GM21526 (cell line): ENCODE measurements around the gene CD1B.
"Not testable (repeated sequence)": the region's sequence is repeated elsewhere in the genome, so short reads cannot be mapped to it uniquely, and the experiment has no call there.

Experiments used
- ATAC-seq: cut with Tn5 transposase; IDR thresholded peaks from one replicate; pipeline ENCODE4 v1.9.1; 2021; ENCODE audit warnings: moderate library complexity; ENCODE audit not compliant: unreplicated experiment, low FRiP score

CD1B gene

GRCh38 chr1:158331481-158332150 lies at the start of gene CD1B:
Gene CD1B (minus strand): TSS chr1:158331531. CDS start chr1:158331423, 108 bp downstream.
- ATAC-seq: no peak

- no peak for ATAC-seq
Observed at GRCh38 chr1:158374860-158375259, 43.5 kb upstream of the CD1B start.

- ATAC-seq: not testable (repeated sequence)
Observed at GRCh38 chr1:158374101-158374500, 42.8 kb upstream of the CD1B start.

- peak; percentile 93 for ATAC-seq
Observed at GRCh38 chr1:158371188-158371953, 40.0 kb upstream of the CD1B start.

DNA sequence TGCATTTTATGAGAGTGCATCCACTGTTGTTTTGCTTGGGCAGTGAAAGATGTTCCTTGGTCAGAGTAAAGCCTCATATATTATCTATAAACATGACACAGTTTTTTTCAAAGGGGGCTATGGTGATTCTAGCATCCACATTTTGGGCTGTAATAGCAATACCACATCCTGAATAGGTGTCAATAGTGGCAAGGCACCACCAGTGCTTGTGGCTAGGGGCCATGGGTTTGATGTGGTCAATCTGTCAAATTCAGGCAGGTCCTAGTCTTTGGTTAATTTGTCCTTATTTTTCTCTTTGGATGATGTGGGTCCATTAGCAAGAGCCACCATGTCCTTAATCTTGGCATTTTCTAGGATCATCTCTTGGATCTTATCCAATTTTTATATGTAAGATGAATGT lies 35.5 kb upstream of the CD1B start:
- no peak for ATAC-seq

DNA sequence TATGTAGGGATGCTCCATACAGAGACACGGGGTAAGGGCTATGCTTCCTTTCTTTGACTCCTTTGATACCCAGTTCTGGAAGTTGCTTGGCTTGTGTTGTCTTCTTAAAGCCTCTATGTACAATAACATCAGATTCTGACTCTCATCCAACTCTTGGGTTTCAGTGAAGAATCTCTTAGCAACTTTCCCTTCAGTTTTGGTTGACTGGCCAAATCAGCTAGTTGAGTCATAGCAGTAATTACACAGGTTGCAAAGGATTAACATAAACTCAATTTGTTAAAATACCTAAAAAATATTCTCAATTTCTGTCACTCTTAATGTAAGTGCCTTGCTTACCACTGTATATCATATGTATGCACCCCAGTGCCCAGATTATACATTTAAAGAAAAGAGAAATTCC lies 31.6 kb upstream of the CD1B start:
- ATAC-seq: no peak

DNA sequence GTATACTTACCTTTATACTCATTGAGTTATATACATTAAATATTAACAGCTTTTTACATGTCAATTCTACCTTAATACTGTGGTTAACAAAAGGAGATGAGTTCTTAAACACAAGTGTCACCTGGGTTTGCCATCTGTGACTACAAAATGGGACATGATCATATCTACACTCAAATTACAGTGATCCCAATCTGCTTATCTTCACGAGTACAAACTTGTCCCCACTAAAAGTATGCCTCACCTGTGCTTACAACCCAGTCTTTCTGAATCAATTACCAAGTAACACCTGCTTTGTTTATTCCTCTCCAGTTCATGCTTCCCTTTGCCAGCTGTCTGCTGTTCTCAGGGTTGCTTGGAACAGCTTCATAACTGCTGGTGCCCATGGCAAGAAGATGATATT lies 31.2 kb upstream of the CD1B start:
- no peak for ATAC-seq

DNA sequence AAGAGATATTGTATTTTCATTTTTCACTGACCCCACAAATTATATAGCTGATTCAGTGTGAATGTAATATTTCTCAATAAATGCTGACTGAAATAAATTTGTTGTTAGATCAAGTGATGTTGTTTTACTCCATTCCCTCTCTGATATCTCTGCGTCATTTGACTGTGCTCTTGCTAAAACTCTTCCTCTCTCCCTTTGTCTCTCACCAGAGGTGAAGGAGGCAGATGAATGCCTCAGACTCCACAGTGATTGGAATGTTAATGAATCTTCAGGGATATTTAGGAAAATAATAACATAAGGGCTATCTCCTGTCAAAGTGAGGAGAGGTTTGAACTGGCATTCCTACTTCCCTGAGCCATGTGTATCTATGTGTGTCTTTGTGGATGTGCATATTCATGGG lies 26.1 kb upstream of the CD1B start:
- no peak for ATAC-seq

DNA sequence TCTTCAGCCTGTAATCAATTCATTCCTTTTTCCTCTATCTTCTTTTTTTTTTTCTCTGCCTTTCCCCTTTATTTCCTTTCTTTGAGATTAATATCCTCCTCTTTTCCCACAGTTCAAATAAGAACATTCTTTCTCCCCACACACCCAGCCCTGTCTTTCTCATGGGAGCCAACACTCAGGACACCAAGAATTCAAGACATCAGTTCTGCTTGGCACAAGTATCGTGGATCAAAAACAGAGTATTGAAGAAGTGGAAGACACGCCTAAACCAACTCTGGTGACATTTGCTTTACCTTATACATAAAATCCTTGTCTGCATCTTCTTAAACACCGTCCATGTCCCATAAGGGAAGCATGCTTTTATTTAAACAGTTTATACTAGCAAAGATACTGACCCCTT lies 25.3 kb upstream of the CD1B start:
- ATAC-seq: no peak

DNA sequence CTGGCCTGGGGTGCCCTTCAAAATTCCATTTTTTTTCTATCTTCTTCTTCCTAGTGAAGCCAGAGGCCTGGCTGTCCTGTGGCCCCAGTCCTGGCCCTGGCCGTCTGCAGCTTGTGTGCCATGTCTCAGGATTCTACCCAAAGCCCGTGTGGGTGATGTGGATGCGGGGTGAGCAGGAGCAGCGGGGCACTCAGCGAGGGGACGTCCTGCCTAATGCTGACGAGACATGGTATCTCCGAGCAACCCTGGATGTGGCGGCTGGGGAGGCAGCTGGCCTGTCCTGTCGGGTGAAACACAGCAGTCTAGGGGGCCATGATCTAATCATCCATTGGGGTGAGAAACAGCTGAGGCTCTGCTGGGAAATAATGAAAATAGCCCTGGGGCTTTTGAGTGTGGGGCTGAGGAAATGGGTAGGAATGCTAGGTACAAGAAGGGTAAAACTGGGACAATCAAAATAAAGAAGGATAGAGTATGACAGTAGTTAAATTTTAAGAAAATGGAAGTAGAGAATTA lies 24.5 kb upstream of the CD1B start:
- ATAC-seq: no peak

GRCh38 chr1:158354255-158354654 lies 22.9 kb upstream of the CD1B start:
- no peak for ATAC-seq

DNA sequence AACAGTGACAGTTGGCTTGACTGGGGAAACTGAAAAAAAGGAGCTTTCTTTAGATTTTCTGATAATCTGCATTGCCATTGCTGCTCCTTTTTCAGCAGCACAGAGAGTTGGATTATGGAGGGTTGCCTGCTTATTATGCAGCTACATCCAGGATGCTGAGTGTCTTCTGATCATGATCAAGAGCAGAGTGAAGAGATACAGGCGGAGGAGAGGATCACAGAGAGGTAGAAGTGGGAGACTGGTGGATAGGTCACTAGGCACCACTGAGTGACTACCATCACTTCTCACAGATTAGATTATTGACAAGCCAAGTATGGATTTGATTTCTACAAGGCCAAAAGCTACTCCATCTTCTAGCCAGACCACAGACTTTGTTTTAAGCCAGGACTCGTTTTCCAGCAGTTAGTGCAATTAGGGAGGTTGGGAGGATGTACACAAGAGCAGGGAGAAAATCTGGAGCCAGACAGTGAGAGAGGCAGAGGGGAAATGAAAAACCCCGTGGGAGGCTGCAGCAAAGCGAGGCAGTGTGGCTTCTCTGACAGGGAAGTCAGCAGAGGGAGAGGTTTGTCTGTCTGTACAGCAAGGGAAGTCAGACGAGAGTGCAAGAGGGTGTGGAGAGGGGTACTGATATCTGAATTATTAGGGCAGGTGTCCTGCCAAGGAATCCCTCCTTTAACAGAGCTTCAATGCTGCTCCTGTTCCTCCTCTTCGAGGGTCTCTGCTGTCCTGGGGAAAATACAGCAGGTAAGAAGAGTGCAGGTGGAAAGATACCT lies 22.2 kb upstream of the CD1B start, which contains the start of gene CD1E:
Gene CD1E, plus strand, starts transcription at position 592 of the 773 bp plus-strand sequence. Its CDS starts 95 bp downstream, at position 687.
- no peak for ATAC-seq

- not testable (repeated sequence) for ATAC-seq
Observed at GRCh38 chr1:158348946-158349345, 17.6 kb upstream of the CD1B start.

DNA sequence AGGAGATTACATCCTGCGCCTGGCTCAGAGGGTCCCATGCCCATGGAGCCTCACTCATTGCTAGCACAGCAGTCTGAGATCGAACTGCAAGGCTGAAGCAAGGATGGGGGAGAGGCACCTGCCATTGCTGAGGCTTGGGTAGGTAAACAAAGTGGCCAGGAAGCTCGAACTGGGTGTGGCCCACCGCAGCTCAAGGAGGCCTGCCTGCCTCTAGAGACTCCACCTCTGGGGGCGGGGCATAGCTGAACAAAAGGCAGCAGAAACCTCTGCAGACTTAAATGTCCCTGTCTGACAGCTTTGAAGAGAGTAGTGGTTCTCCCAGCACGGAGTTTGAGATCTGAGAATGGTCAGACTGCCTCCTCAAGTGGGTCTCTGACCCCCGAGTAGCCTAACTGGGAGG lies 5.1 kb upstream of the CD1B start:
- ATAC-seq: not testable (repeated sequence)

GRCh38 chr1:158335213-158335532 lies 3.8 kb upstream of the CD1B start:
- no peak for ATAC-seq

DNA sequence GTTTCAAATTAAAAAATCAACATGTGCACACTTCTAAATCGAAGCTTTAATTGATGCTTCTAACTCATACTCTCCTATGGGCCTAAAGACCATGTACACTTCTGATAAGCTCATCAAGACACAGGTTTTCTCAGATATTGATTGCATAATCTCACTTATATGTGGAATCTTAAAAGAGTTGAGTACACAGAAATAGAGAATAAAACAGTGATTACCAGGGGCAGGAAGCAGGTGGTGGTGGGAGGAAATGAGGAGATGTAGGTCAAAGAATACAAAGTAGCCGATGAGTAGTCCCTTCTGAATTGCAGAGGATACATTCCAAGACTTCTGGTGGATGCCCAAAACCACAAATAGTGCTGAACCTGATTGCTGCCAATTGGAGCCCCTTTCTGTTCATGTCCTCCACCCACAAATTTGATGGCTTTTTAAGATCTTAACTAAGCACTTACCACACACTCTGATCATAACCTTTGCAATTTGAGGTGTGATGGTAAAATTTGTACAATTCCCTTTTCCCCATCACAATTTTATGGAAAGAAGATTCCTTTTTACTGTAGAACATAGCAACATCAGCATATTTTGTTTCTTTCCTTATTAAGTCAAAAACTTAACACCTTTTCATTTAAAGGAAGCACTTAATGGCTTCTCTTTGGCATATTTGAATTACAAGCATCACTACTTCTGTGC lies 3.3 kb upstream of the CD1B start:
- ATAC-seq: no peak

- ATAC-seq: no peak
Observed at GRCh38 chr1:158333405-158334155, 2.2 kb upstream of the CD1B start.

GRCh38 chr1:158331106-158331425 lies 265 bp downstream of the CD1B start:
- ATAC-seq: no peak

GRCh38 chr1:158330391-158331105 lies 783 bp downstream of the CD1B start:
- ATAC-seq: no peak
